Measurements from ENCODE around the gene PCSK4. TPM values are rescaled to one million over a fixed set of nuclear protein-coding genes. Genes with fewer than 3 reads are reported as not detected.

Gene PCSK4
- total and polyA plus RNA-seq, 2 of the 13 experiments (the other 11 are each of a cell fraction or from before 2014, with no cell fraction given): 2.0 to 2.7 TPM

DNA sequence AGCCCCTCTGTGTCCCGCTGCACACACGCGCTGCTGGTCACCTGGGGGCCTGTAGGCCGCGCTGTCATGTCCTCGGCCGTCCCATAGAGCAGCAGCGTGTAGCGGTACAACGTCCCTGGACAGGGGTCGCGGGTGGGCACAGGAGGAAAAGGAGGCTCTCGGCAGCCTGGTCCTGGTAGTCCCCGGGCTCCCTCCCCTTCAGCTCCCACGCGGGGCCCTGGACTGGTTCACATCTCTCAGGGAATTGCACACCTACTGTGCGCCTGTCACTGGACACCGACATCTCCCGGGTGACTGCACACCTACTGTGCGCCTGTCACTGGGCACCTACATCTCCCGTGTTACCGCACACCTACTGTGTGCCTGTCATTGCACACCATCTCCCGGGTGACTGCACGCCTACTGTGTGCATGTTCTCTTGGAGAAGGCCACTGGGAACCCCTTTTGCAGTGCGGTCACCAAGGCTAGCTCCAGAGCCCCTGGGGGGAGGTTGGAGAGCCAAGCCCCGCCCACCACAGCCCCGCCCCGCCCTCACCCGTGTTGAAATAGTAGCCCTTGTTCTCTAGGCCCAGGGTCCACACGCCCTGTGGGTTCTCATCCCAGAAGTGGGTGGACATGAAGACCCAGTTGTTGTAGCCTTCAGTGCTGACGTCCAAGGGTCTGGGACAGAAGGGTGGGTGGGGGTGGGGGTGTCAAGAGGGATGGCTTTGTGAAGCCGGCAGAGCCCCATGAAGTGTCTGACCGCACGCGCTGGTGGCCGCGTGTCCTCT lies 7.6 kb downstream of the PCSK4 start (continued):
- TF ChIP-seq TEAD3 (CRISPR knock-in tag; optimal IDR thresholded peaks at IDR 0.05; ENCODE audit: borderline replicate concordance): peak; percentile 16

DNA sequence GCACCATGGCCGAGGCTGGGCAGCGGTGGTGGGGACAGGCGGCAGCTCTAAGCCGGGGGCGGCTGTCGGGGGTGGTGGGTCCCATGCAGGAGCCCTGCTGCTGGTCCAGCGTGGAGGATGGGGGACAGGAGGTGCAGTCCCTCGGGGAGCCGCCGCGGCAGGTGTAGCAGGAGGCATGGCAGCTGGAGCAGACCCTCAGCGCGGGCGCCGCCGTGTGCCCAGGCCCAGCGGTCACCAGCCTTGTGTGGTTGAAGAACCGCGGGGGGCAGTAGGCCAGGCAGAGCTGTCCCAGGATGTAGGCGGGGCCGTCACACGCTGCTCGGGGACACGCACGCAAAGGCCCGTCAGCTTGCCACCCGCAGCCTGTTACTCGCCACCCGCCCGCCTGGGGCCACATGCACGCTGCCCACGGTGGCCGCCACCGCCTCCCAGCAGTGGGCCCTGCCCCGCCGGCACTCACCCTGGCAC lies 8.2 kb downstream of the PCSK4 start:
- H3K79me2 ChIP-seq (ENCODE audit: insufficient read depth, low read length): peaks cover 14% of the 10 kb centered on the region
- H3K36me3 ChIP-seq (replicated peaks in 1 of 2; ENCODE audit: control insufficient read depth in 1 of 2, insufficient read depth in 2 of 2, low read length in 2 of 2): peaks cover 2 to 4% of the 10 kb centered on the region in 2 experiments; a peak in 1 of 5 replicates
- TF ChIP-seq KAT2B (IDR thresholded peaks at IDR 0.05; ENCODE audit: borderline replicate concordance, low read depth, low read length) (no peak), ZC3H4 (CRISPR knock-in tag; IDR thresholded peaks at IDR 0.05; ENCODE audit: borderline replicate concordance) (no peak), ZNF17 (CRISPR knock-in tag; IDR thresholded peaks at IDR 0.05) (no peak), TMF1 (CRISPR knock-in tag; IDR thresholded peaks at IDR 0.05; ENCODE audit: low read depth) (no peak), ZMYM4 (CRISPR knock-in tag; IDR thresholded peaks at IDR 0.05) (no peak), ISL2 (CRISPR knock-in tag; IDR thresholded peaks at IDR 0.05) (no peak), DNMT1 (CRISPR knock-in tag; IDR thresholded peaks at IDR 0.05) (0 out of 2 replicates have a peak, but pooled peaks have one; percentile 58), EHMT2 (IDR thresholded peaks at IDR 0.05; ENCODE audit: borderline replicate concordance, low read depth, low read length) (no peak)
- CTCF ChIA-PET (ENCODE audit: low intra/inter-chr PET ratio, low total read pairs): no interaction called here
- peak overlapping the region; percentile 40; the same call in 1 of the 2 replicates for H3K9ac ChIP-seq (ENCODE audit: insufficient read depth, low read depth, low read length)
- peaks cover 46% of the 10 kb centered on the region for H3K4me1 ChIP-seq (ENCODE audit: insufficient read depth, low read length)
- FAIRE-seq (no peak), ATAC-seq (no peak), DNase-seq (ENCODE audit: low spot score) (no peak)
- no TSS peak for BruUV-seq (replicated peaks)
- in situ Hi-C loops (cut with HindIII; ENCODE audit: extremely low pct_ligation_motif_present, low pct_unique_long_range_greater_than_20kb): no loop called here
- H3K4me2 ChIP-seq (ENCODE audit: low read depth, low read length): no peak overlapping the region
- POLR2A ChIA-PET: interaction anchor here (2.7 kb wide), 1 partner anchor 10 kb away, joined by 29 read pairs; the partner anchor contains the start of gene REEP6
- H4K20me1 ChIP-seq (ENCODE audit: insufficient read depth, low read length): 0 out of 2 replicates have a peak, but pooled peaks cover 3% of the 10 kb centered on the region
- no peak overlapping the region for H3K4me3 ChIP-seq (replicated peaks in 1 of 3; ENCODE audit: insufficient read depth in 1 of 3, low read depth in 2 of 3, low read length in 3 of 3)
- H3K27ac ChIP-seq (ENCODE audit: extremely low read length, insufficient read depth, low read length): peak overlapping the region; percentile 85
- intact Hi-C loops (cut with micrococcal nuclease; ENCODE audit: unreplicated experiment): no loop called here
- over 99% methylated on average over 15 of the region's 36 CpGs for WGBS (ENCODE audit: low lambda C conversion rate)
- no peaks in the 10 kb centered on the region for H3K27me3 ChIP-seq (ENCODE audit: control insufficient read depth in 1 of 2, insufficient read depth in 2 of 2, low read length in 2 of 2)
- H2AFZ ChIP-seq (ENCODE audit: low read length): no peak overlapping the region
- no peaks in the 10 kb centered on the region for H3K9me3 ChIP-seq (ENCODE audit: low read length)

Measured in HepG2 (cell line).